IMR-90 (cell line): ENCODE results near the gene MET. TPM values are rescaled to one million over a fixed set of nuclear protein-coding genes. Genes with fewer than 3 reads are reported as not detected.

Source experiments
- ATAC-seq: fragments of 200-7000 bp; cut with Tn5 transposase; 2 replicates; pipeline ENCODE4 v1.9.1; 2020; ENCODE audit warnings: low read depth, mild to moderate bottlenecking, moderate library complexity
- BruUV-seq: library from RNA; stranded (reverse); fragments of 400-500 nt; replicated peaks from 2 replicates; lab custom pipeline; 2021; lab: Mats Ljungman, UMichigan
- CTCF ChIA-PET: fragments of 300-600 bp; formaldehyde crosslinking; extraction: SDS; loops from one replicate; lab custom pipeline; 2021; ENCODE audit warnings: antibody characterized with exemption; lab: Yijun Ruan, JAX
- POLR2A ChIA-PET: fragments of 300-600 bp; sonication (Branson Sonifier 250); formaldehyde crosslinking; loops from one replicate; lab custom pipeline; 2022; ENCODE audit warnings: antibody characterized with exemption; ENCODE audit not compliant: unreplicated experiment; lab: Charles Lee
- DNase-seq: peaks from one replicate; pipeline ENCODE4 v3.0.0; 2013
- H2AFZ ChIP-seq: replicated peaks from 2 replicates; pipeline ENCODE3; 2013; ENCODE audit warnings: low read length, mild to moderate bottlenecking; ENCODE audit not compliant: poor library complexity
- H2AK5ac ChIP-seq: 2 replicates; pipeline ENCODE4 v1.6.1; 2013; ENCODE audit warnings: low read depth, low read length, inconsistent platforms
- H2AK9ac ChIP-seq: replicated peaks from 2 replicates; pipeline ENCODE3; 2013; ENCODE audit warnings: mild to moderate bottlenecking, low read depth, low read length, moderate library complexity; ENCODE audit not compliant: poor library complexity
- H2BK120ac ChIP-seq: 2 replicates; pipeline ENCODE4 v1.6.1; 2013; ENCODE audit warnings: low read depth, low read length, inconsistent platforms
- H2BK15ac ChIP-seq: 3 replicates; pipeline ENCODE4 v1.6.1; 2013; ENCODE audit warnings: low read depth, low read length, inconsistent platforms
- H2BK20ac ChIP-seq: 2 replicates; pipeline ENCODE4 v1.6.1; 2013; ENCODE audit warnings: low read depth, mild to moderate bottlenecking, inconsistent platforms, low read length, moderate library complexity
- H2BK5ac ChIP-seq: 2 replicates; pipeline ENCODE4 v1.6.1; 2013; ENCODE audit warnings: mild to moderate bottlenecking, low read depth, low read length, inconsistent platforms; ENCODE audit not compliant: poor library complexity, severe bottlenecking
- H3K14ac ChIP-seq: replicated peaks from 2 replicates; pipeline ENCODE4 v1.6.1; 2013; ENCODE audit warnings: low read depth, low read length, inconsistent platforms
- H3K18ac ChIP-seq: 2 replicates; pipeline ENCODE4 v1.6.1; 2013; ENCODE audit warnings: low read depth, low read length, control low read depth
- H3K23ac ChIP-seq: 2 replicates; pipeline ENCODE4 v1.6.1; 2013; ENCODE audit warnings: low read depth, low read length, inconsistent platforms
- H3K27ac ChIP-seq: 2 replicates; pipeline ENCODE4 v1.5.1; 2013; ENCODE audit warnings: mild to moderate bottlenecking, control low read depth, low read length; ENCODE audit not compliant: insufficient read depth
- H3K27me3 ChIP-seq: 2 replicates; pipeline ENCODE4 v1.6.1; 2013; ENCODE audit warnings: low read length; ENCODE audit not compliant: control insufficient read depth, insufficient read depth
- H3K36me3 ChIP-seq: 2 replicates; pipeline ENCODE4 v1.6.1; 2013; ENCODE audit warnings: low read length, mixed read lengths; ENCODE audit not compliant: control insufficient read depth, insufficient read depth
- H3K4ac ChIP-seq: 2 replicates; pipeline ENCODE4 v1.6.1; 2013; ENCODE audit warnings: low read depth, low read length, inconsistent platforms
- H3K4me1 ChIP-seq: 2 replicates; pipeline ENCODE4 v1.6.1; 2013; ENCODE audit warnings: low read length, mixed read lengths; ENCODE audit not compliant: control insufficient read depth, insufficient read depth
- H3K4me2 ChIP-seq: 2 replicates; pipeline ENCODE4 v1.6.1; 2013; ENCODE audit warnings: low read depth, mild to moderate bottlenecking, control low read depth, low read length, moderate library complexity
- H3K4me3 ChIP-seq: 2 replicates; pipeline ENCODE4 v1.5.1; 2013; ENCODE audit warnings: low read depth, mild to moderate bottlenecking, control low read depth, low read length, moderate library complexity; ENCODE audit not compliant: insufficient read depth
- H3K56ac ChIP-seq: 2 replicates; pipeline ENCODE4 v1.6.1; 2013; ENCODE audit warnings: low read length, inconsistent platforms; ENCODE audit not compliant: insufficient read depth; ENCODE audit errors: extremely low read depth
- H3K79me1 ChIP-seq, 2 experiments: 2 replicates each; pipeline ENCODE4 v1.6.1; 2013; ENCODE audit warnings: low read length in 2 of 2, inconsistent platforms in 1 of 2, low read depth in 1 of 2
- H3K9ac ChIP-seq: 2 replicates; pipeline ENCODE4 v1.6.1; 2013; ENCODE audit warnings: low read depth, low read length, control low read depth
- H3K9me1 ChIP-seq: 2 replicates; pipeline ENCODE4 v1.6.1; 2013; ENCODE audit warnings: low read length, inconsistent platforms; ENCODE audit not compliant: insufficient read depth
- H3K9me3 ChIP-seq: 2 replicates; pipeline ENCODE4 v1.6.1; 2013; ENCODE audit warnings: low read length; ENCODE audit not compliant: control insufficient read depth, insufficient read depth
- H4K20me1 ChIP-seq: 2 replicates; pipeline ENCODE4 v1.6.1; 2013; ENCODE audit warnings: low read length, inconsistent platforms; ENCODE audit not compliant: insufficient read depth
- H4K5ac ChIP-seq: 2 replicates; pipeline ENCODE4 v1.6.1; 2013; ENCODE audit warnings: mild to moderate bottlenecking, low read depth, low read length, control low read depth
- H4K8ac ChIP-seq, 2 experiments: 2 replicates each; pipeline ENCODE4 v1.6.1; 2013; ENCODE audit warnings: low read depth in 2 of 2, low read length in 2 of 2, control low read depth in 1 of 2, inconsistent platforms in 1 of 2
- H4K91ac ChIP-seq: 2 replicates; pipeline ENCODE4 v1.6.1; 2013; ENCODE audit warnings: low read depth, low read length, inconsistent platforms; ENCODE audit not compliant: insufficient read depth
- SMC3 ChIP-seq: fragments of 150-350 bp; IDR thresholded peaks from 2 replicates; pipeline ENCODE4 v1.6.1; 2016; ENCODE audit warnings: low read depth, mild to moderate bottlenecking, antibody characterized with exemption, low read length, moderate library complexity
- WGBS, 2 experiments: methylation state at CpG; one replicate each; pipeline versions ENCODE4 v1.1.5 to v1.1.7; 2013; ENCODE audit warnings: missing lambda C conversion rate in 2 of 2; ENCODE audit not compliant: insufficient read length in 1 of 2; ENCODE audit errors: extremely low coverage in 2 of 2; 5-methylcytosine and 5-hydroxymethylcytosine counted together
- dilution Hi-C: fragments of 300-500 bp; cut with HindIII; formaldehyde crosslinking; loops from one replicate; pipeline ENCODE4 v1.14.3; 2018; ENCODE audit warnings: low sequenced_read_pairs; ENCODE audit not compliant: unreplicated experiment
- in situ Hi-C: fragments of 300-500 bp; cut with MboI; formaldehyde crosslinking; loops from 3 replicates; pipeline ENCODE4 v1.14.3; 2019; ENCODE audit warnings: low sequenced_read_pairs, inconsistent platforms, mixed read lengths
- intact Hi-C: fragments of 100-400 bp; cut with micrococcal nuclease; formaldehyde crosslinking; loops from 2 replicates; pipeline ENCODE4 v1.10.0; 2022
- polyA plus RNA-seq, 3 experiments: library from polyadenylated mRNA; depleted of rRNA; stranded (reverse); fragments of >200 nt; gene quantifications; 2 replicates each; pipeline ENCODE4 v1.2.3, GENCODE V29; 2012; ENCODE audit warnings: low replicate concordance in 1 of 3
- total RNA-seq: library from RNA; depleted of rRNA; stranded (reverse); fragments of >200 nt; gene quantifications from 2 replicates; pipeline ENCODE4 v1.2.3, GENCODE V29; 2012

Gene MET
- total and polyA plus RNA-seq, 2 of the 4 experiments (the other 2 are of a cell fraction), result 15.0 to 84.6 TPM

GRCh38 chr7:116802144-116802745 is 130.2 kb downstream of the MET start:
- dilution Hi-C loops, result no loop called here
- Histone ChIP-seq H3K9me1 (peaks cover 13% of the 10 kb centered on the region), H3K9me3 (no peaks in the 10 kb centered on the region), H3K27ac (peak overlapping the region; percentile 59; the same call in 1 of the 2 replicates), H2BK5ac (peak overlapping the region; percentile 88), H3K9ac (no peak overlapping the region), H2BK15ac (peak overlapping the region; percentile 21; the same call in 1 of the 3 replicates), H2BK120ac (peak overlapping the region; percentile 68), H3K79me1 (no peaks in the 10 kb centered on the region), H3K4ac (peak overlapping the region; percentile 88), H3K18ac (peak overlapping the region; percentile 91; the same call in 1 of the 2 replicates), H2AK5ac (peak overlapping the region; percentile 40; the same call in 1 of the 2 replicates), H3K4me3 (no peak overlapping the region), H2AFZ (no peak overlapping the region), H3K23ac (no peak overlapping the region), H3K27me3 (no peaks in the 10 kb centered on the region), H4K91ac (peak overlapping the region; percentile 86), H3K56ac (peak overlapping the region; percentile 65; the same call in 1 of the 2 replicates), H2AK9ac (no peak overlapping the region), H3K4me2 (peak overlapping the region; percentile 73; the same call in 1 of the 2 replicates), H4K8ac (peak overlapping the region in 1 of 2 experiments; percentile 68; a peak in 2 of 4 replicates), H3K14ac (no peak overlapping the region; the same call in 1 of the 2 replicates), H2BK20ac (peak overlapping the region; percentile 75), H4K20me1 (no peaks in the 10 kb centered on the region), H4K5ac (peak overlapping the region; percentile 67; the same call in 1 of the 2 replicates), H3K36me3 (no peaks in the 10 kb centered on the region), H3K4me1 (peaks cover 17% of the 10 kb centered on the region)
- ATAC-seq (peak; percentile 51), DNase-seq (peak; percentile 25)
- in situ Hi-C loops, result no loop called here
- ChIA-PET POLR2A (interaction anchor here (0.5 kb wide), 1 partner anchor 633 kb away, joined by 3 read pairs; no protein-coding TSS in a partner anchor), CTCF (no interaction called here)
- intact Hi-C loops, result loop anchor here (2.0 kb wide), 1 partner anchor 19 kb away; no protein-coding TSS in a partner anchor
- no TSS peak for BruUV-seq
- no peak for TF ChIP-seq SMC3
- 21% methylated on average over 2 of the region's 7 CpGs; no CpG with 5 or more reads in 1 of the 2 experiments for WGBS, 2 experiments
